Stimulated activated CD8-positive, alpha-beta memory T cell treated with anti-CD3 and anti-CD28 coated beads, Interleukin-2, amount 100 ng/mL, for 48 hours (primary cell): Measurements from ENCODE around the gene PLXNC1.

ENCODE experiments used
- DNase-seq, 2 donors: peaks; one replicate each; pipeline ENCODE4 v3.0.0-alpha.2; 2020; ENCODE audit warnings: low read depth in 2 of 2

PLXNC1 gene

DNA sequence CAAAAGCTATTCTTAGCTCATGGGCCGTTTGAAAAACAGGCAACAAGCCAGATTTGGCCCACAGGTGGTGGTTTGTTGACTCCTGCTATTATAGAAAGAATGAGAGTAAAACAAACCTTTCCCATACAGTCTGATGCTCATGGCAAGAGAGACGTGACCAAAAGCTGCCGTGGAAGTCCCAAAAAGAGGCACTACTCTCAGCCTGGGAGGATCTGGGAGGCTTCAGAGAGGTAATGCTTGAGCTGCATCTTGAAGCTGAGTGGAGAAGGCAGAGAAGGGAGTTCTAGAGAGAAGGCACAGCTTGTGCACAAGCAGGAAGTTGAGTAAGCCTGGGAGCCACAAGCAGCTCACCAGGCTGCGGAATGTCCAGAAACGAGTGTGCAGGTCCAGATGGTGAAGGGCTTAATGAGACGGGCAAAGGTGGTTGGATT lies 9.6 kb downstream of the PLXNC1 start:
- DNase-seq = no peak

DNA sequence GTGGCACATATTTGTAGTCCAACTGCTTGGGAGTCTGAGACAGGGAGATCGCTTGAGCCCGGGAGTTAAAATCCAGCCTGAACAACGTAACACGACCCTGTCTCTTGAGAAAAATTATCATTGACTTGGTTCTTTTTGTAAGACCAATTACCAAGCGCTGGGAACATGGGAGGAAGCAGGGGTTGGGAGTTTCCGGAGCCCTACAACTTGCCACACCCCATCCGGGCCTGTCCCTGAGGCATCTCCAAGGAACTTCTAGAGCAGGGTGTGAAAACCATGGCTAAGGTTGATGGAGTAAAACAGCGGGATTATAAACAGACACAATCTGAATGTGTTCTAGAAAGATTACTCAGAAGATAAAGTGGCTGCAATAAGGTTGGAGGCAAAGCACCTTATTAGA lies 10.3 kb downstream of the PLXNC1 start:
- no peak for DNase-seq

DNA sequence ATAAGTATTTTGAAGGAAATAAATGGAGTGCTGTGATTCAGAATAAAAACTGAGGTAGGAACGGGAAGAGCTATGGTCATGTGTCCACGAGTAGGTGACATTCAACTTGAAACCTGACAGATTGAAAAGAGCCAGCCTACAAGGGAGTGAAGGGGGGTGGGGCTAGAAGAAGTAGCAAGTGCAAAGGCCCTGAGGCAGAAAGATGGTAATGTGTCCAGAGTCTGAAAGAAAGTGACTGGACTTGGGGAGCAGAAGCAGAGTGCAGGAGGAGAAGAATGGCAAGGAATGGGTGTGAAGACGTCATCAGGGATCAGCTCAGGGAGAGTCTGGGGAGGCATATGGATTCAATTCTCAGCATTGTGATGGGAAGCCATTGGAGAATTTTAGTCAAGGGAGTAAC lies 13.7 kb downstream of the PLXNC1 start:
- DNase-seq = no peak

DNA sequence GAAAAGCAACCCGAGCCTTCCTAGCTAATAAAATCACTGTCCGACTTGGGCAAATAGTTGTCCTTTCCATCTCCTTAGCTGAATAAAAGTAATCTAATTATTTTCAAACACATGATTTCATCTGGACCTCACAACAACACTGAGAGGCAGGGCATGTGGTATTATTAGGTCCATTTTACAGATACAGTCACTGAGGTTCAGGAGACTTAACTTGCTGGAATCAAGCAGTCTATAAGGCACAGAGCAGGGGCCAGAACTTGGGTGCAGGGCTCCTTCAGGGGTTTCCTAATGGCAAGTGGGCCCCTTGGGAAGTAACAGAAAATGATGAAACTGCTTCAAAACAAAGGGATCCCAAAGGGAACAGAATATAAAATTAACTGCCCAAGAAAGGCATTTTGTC lies 15.5 kb downstream of the PLXNC1 start:
- no peak for DNase-seq

DNA sequence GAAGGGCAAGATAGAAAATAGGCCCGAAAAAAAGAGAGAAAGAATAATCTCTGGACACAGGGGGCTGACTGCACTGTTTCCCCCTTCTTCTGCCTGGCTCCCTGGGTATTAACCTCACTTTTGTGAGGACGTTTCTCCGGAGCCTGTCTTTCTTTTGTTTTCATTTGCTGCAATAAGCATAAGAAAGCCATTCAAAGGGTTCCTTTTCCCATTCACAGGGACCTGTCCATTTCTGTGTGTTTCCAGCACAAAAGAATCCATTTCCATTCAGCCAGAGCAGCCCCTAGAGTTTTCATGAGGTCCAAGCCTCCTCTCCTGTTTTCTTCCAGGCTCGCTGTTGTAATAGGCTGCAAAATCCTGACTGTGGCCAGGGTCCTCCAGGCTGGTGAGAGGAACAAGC lies 16.8 kb downstream of the PLXNC1 start:
- no peak for DNase-seq

DNA sequence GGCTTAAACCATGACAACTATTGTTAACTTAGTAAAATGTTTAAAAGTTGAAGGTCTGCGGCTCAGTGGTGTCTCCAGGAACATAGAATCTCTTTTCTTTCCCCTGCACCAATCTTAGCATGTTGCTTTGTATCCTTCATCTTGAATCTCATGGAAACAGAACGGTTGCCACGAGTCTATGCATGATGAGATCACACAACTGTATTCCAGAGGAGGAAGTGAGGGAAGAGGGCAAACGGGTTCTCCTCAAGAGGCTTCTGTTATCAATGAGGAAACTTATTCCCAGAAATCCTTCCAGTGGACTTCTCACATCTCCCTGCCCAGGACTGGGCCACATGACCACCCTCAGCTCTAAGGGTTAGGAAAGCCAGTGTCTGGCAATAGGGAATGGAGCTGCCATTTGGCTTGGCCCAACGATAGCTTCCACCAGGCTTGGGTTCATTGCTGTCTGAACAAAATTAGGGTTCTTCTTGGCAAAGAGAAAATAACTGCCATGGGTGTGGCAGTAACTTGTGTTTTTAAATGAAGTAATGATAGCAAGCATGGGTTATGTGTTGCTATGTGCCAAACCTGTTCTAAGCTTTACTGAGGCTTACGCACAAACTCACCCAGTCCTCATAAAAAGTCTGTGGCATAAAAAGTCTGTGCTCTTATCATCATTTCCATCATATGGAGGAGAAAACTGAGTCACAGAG lies 17.4 kb downstream of the PLXNC1 start:
- no peak for DNase-seq

DNA sequence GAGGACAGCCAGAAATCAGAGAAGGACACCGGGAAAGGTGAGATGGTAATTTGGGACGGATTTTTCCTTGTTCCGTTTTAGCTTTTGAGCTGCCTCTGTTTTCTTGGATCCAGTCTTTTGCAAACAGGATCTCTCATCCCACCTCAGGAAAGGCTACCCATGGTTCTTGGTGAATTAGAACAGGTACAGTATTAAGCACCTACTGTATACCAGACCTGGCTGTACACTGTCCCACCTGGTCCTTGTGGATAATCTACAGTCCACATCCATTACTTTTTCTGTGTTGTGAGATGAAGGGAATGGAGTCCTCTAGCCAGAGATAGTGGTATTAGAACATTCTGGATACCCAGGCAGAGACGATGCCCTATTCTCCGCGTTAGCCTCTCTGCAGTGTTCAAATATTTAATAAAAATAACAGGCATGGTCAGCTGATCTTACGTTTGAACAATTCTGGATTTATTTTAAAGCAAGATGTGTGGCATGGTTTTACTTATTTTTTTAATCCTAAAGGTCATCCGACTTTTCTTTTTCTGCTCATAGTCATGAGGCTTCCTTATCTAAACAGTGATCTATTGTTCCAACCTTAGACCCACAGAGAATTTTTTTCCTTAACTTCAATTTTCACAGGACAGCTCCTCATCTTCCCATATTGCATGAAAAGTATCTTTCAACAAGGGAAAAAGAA lies 18.8 kb downstream of the PLXNC1 start:
- DNase-seq = no peak

DNA sequence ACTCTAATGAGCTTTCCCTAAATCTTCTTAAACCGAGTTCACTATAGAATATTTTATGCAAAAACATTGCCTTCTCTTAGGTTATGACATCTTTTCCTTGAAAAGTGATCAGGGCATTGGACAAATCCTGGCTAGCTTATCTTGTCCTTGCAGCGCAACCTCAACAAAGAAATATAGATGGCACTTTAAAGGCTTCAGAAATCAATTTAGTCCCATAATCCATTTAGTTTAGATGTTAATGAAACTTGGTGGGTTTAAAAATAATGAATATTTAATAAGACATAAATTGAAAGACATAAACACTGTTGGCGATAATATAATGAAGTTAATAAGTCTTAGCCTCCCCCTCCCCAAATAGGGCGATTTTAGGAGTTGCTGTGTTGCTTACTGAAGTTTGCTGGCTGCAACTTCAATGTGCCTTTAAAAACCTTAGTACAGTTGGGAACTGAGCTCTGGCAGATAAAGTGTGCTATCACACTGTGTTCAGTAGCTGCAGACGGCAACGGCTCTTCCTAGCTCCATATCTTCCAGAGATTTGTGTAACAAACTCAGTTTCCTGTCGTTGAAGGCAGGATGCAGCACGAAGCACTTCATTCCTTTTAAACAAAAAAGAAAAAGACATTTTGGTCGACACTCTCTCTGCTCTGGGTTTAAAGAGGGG lies 19.5 kb downstream of the PLXNC1 start:
- no peak for DNase-seq

DNA sequence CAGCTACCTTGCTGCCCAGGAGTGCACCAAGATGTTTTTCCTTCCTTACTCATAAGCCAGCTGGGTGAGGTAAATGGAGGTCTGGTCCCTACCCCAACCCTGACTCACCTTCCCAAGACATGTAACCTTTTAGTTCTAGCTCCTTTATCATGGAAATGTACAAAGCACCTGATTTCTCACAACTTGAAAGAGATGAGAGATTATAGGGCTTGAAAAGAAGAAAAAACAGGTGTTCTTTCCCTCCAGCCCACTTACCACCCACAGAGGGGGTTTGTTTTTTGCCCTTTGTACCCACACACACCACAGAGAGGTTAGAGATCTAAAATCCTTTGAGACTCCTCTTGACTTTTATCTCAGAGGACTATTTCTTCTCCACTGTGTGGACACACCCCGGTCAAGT lies 21.1 kb downstream of the PLXNC1 start:
- no peak for DNase-seq

DNA sequence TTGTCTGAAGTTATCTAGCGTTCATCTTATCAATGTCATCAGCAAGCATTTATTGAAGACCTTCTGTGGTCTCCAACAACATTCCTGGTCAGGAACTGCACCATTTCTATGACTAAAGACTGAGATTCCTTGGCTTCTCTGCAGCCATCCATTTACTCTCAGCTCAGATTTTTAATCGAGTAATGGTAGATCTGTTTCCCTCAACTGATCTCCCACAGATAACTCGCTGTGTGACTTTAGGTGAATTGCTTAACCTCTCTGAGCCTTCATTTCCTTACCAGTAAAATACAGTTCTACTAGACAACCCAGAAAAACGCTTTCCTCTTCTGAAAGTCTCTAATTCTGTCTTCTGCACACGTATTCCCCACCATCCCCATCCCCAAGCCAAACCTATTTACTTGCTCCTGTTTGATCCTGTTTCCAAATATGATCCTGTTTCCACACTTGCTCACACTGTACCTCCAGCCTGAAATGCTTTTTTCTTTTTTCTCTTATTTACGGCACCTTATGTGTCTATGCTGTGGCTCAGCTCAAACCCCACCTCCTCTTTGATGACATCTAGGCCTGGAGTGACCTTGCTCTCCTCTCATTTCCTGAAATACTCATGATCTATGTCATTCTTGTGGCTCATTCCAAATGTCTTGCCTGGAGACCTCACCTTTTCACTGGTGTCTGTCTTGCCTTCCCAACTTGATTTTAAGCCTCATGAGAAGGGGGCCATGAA lies 21.8 kb downstream of the PLXNC1 start:
- DNase-seq = no peak

DNA sequence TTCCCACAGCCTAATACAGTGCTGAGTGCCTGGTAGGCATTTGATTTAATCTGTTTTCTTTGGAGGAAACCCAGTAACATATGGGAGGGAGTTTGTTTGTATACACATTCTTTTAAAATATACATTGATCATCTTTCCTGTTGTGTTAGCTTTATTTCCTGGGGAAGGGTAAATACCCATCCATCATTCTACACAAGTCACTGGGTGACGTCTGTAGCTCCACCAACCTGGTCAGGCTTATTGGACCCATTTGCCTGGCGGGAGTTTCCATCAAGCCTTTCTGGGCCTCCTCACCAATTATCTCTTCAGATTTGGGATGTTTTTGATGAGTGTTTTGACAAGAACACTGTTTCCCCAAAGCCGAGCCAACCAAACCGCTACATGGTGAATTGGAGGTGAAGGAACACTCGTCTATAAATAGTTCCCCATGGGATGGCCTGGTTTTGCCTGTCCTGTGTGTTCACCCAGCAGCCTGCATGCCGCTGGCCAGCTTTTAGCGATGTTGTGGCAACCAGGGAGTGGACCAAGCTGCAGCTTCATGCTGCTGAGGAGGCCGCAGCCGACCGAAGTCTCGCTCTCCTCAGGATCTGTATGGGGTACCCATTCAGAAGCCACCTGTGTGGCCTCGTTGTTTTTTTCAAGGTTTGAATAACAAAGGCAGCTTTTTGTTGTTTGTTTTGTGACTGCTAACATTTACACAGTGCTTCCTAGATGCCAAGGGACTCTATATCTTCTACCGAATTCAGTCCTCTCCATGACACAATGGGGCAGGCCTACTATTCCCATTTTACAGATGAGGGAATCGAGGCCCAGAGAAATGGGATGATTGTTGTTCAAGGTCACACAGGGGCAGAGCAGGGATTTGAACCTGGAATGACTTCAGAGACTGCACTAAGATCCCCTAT lies 22.6 kb downstream of the PLXNC1 start:
- DNase-seq = no peak

DNA sequence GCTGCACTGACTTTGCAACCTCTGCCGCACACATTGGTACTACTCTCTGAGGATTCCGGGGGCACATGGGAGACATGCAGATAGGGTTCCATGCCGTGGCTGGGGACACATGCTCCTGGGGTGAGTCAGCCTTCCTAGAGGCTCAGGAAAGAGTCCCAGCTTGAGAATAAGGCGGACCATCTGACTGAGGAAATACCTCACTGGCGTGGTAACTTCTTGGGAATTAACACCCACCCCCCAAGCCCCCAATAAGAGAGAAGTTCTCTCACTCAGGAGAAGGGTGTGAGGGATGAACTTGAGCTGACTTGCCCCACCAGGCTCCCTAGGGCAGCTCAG lies 23.2 kb downstream of the PLXNC1 start:
- no peak for DNase-seq

DNA sequence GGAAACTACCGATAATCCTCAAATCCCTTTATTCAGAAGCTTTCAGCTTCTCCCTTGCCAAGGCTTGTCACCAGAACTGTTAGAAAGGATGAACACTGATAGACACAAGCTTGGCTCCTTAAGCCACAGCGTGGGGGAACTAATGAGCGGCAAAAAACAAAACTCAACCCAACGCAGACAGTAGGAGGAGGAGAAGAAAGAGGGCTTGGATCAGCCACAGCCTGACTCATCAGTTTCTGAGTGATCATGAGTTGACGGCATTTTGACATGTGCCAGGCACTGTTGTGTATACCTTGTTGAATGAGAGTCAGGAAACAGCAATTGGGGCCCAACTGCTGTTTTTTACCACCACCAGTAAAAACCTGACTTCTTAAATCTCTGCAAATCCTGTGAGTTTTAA lies 23.7 kb downstream of the PLXNC1 start:
- peak in 1 of 2 donors; percentile 26 for DNase-seq

DNA sequence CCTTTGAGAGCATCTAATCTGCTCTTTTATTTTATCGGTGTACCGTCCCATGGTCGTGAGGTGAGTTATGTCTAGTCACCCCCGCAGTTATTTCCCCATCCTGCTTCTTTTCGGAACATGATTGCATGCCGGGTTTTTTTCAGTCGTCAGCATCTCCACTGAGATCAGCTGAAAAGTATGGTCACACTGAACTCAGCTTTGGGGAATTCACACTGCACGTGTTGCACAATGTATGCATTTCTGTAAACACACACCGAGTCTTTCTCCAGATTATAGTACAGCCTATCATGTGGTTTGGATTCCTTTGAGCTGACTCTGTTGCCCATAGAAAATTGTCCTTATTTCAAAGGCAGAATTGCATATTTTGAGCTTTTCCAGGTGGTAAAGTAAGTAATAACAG lies 24.6 kb downstream of the PLXNC1 start:
- DNase-seq = no peak

DNA sequence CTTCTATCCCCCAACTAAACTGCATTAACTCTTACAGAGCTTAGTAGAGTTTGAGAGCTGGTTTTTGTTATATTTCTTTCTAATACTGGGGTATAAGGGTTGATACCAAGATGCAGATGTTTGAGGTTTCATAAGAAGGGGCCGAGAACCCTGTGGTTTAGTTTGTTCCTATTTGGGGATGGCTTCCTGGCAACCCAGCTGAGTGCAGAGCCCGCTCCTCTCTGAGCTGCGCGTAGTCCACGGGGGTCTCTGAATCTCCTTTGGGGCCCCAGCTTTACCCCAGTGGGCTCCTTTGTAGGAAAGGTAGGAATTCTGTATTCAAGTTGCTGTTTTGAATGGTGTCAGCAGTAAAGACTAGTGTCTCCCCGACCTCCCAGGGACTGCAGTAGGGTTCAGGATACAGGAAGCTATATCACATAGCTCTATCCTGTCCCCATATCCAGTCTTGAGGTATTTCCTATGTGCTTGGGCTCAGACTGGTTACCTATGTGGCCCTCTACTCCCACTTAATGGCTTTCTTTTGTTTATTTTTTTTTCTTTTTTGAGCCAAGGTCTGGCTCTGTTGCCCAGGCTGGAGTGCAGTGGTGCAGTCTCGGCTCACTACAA lies 25.4 kb downstream of the PLXNC1 start:
- DNase-seq = no peak

DNA sequence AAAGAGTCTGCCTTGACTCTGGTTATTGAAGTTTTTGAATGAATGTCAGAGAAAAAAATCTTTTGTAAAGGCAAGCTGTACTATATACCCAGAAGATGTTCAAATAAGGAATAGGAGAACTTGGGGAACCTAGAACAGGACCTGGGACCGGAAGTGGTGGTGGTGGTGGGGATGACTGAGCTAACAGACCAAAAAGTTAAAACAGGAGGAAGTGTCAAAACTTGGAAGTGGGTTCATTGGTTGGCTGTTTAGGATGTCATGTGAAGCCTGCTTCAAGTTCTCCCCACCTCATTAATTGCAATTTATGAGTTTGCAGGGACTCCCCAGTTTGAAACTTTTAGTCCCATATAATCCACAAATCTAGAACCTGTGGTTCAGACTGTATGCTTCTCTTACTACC lies 26.2 kb downstream of the PLXNC1 start:
- DNase-seq = no peak

DNA sequence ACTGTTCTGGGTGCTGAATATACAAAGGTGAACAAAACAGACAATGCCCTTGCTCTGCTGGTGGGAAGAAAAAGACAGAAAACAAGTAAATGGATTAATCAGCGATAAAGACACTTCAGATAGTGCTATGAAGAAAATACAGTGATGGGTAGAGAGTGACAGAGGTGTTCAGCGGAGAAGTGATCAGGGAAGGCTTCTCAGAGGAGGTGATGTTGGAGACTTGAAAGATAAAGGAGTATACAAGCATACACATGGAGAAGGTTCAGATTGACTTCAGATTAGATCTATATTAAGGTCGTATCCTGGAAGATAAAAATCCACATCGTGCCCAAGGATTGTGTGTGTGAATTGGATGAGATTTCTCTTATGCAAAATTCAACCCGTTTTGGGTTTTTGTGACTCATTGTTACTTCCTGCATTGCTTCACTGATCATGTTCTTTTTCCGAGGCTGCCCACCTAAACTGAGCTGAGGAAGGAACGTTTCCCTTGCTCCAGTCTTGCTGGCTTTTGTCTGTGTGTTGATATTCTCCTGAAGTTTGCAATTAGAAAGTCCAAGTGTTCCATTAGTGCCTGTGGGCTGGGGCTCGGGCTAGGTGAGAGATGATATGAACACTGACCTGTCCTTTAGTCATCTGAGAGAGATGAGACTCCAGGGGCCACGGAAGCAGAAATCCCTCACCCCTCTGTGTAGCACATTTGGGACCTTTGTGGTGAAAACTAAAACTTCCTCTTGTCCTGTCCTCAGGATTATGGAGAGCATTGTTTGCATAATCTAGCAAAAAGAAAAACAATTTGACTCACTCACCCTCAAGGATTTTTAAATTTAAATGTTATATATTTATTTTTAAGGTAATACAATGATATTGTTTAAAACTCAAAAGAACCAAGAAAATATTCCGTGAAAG lies 27.6 kb downstream of the PLXNC1 start:
- DNase-seq = no peak

DNA sequence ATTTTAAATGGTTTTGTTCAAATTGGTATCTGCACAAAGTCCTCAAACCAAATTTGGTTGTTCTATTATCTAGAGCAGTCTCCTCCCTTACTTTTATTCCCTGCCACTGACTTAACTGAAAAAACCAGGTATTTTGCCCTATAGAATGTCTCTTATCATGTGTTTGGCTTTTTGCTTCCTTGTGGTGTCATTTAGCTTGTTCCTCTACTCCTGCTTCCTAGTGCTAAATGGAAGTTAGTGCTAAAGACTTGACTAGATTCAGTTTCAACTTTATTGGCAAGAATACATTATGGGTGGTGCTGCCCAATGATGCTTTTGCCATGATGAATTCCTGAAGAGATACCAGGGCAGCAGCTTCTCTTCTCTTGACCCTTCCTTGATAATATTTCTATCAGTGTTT lies 29.7 kb downstream of the PLXNC1 start:
- DNase-seq = no peak

DNA sequence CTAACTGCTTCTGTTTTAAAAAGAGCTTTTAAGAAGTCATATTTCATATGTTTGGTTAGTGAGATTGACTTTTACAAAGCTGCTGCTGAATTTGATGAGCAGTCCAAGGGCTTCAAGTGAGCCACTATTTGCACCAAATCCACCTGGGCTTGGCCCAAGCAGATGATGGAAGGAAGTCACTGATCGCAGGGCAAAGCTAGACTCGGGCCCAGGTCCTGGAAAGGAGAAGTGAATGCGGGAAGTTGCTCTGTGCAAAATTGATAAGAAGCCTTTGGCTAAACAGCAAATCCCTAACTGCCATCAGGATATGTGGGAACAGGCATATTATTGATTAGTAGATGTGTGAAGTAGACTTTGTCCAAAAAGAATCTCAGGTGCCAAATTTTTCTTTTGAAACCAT lies 30.5 kb downstream of the PLXNC1 start:
- DNase-seq = no peak

DNA sequence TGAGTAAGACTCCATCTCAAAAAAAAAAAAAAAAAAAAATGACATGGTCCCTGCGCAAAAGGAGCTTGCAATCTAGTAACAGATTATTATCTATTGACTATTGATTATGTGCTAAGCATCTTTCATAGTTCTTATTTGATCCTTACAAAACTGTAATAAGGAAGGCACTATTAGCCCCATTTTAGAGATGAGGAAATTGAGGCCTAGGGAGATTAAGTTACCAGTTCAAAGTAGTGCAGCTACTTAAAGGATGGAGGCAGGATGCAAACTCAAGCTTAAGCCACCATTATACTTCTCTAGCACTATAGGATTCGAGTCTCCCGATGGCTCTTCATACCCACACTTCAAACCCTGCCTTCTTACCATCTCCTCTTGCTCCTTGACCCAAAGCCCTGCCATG lies 31.3 kb downstream of the PLXNC1 start:
- DNase-seq = no peak
